ENCODE data around the gene ARRDC1. TPM values are rescaled to one million over a fixed set of nuclear protein-coding genes. Genes with fewer than 3 reads are reported as not detected.
A peak's percentile ranks its signal among the peaks of the same experiment; 100 is the strongest.

The ARRDC1 gene
- total and polyA plus RNA-seq, 9 of the 15 experiments (the other 6 are each of a cell fraction or from before 2014, with no cell fraction given): 0.21 to 45.3 (median 18.6) TPM

- TF ChIP-seq ATF6 (CRISPR knock-in tag; IDR thresholded peaks at IDR 0.05) (peak; percentile 65; the same call in 1 of the 2 replicates), TCF15 (CRISPR knock-in tag; IDR thresholded peaks at IDR 0.05) (no peak), CCNT2 (IDR thresholded peaks at IDR 0.05; ENCODE audit: borderline replicate concordance, extremely low read depth, insufficient read length, low read depth, low read length) (peak; percentile 85), ARID1B (IDR thresholded peaks at IDR 0.05) (no peak), PHB2 (IDR thresholded peaks at IDR 0.05; ENCODE audit: low read depth) (no peak), NR2C1 (IDR thresholded peaks at IDR 0.05) (peak; percentile 100), NR2C1 (tag; IDR thresholded peaks at IDR 0.05) (peak; percentile 100)
Observed at GRCh38 chr9:137618105-137619067, 12.9 kb downstream of the ARRDC1 start, which contains the start of gene EHMT1 (continued).

All from K562 (cell line).